SKM-1 treated with dmso at 0.1 percent for 144 hours (cell line): ENCODE measurements around the gene CCNA1.
A peak's percentile ranks its signal among the peaks of the same experiment; 100 is the strongest.

Experiments used
- DNase-seq: peaks from one replicate; lab custom pipeline; 2025; ENCODE audit not compliant: unreplicated experiment; lab: John Stamatoyannopoulos, UW

The CCNA1 gene

GRCh38 chr13:36432106-36432544 lies at the start of gene CCNA1:
Gene CCNA1 (plus strand): TSS chr13:36432495. CDS start chr13:36433057, 562 bp downstream.
- no peak for DNase-seq

- DNase-seq, result no peak
Observed at GRCh38 chr13:36385489-36385888, 46.8 kb upstream of the CCNA1 start.

- peak; percentile 61 for DNase-seq
Observed at GRCh38 chr13:36395280-36395679, 37.0 kb upstream of the CCNA1 start.

- no peak for DNase-seq
Observed at GRCh38 chr13:36405151-36405550, 27.1 kb upstream of the CCNA1 start.

GRCh38 chr13:36412736-36413135 lies 19.6 kb upstream of the CCNA1 start:
- DNase-seq, result no peak

GRCh38 chr13:36413161-36413560 lies 19.1 kb upstream of the CCNA1 start:
- DNase-seq, result no peak

- DNase-seq, result no peak
Observed at GRCh38 chr13:36414461-36414860, 17.8 kb upstream of the CCNA1 start.

- peak; percentile 55 for DNase-seq
Observed at GRCh38 chr13:36417331-36417730, 15.0 kb upstream of the CCNA1 start.

GRCh38 chr13:36418022-36418805 lies 14.1 kb upstream of the CCNA1 start:
- peak; percentile 84 for DNase-seq

GRCh38 chr13:36420437-36420891 lies 11.8 kb upstream of the CCNA1 start:
- peak; percentile 67 for DNase-seq

GRCh38 chr13:36421447-36421846 lies 10.8 kb upstream of the CCNA1 start:
- DNase-seq, result peak; percentile 74

GRCh38 chr13:36428086-36428485 lies 4.2 kb upstream of the CCNA1 start:
- DNase-seq, result no peak

- no peak for DNase-seq
Observed at GRCh38 chr13:36430247-36431203, 1.8 kb upstream of the CCNA1 start.

GRCh38 chr13:36431204-36432105 lies 840 bp upstream of the CCNA1 start:
- no peak for DNase-seq

- peak; percentile 78 for DNase-seq
Observed at GRCh38 chr13:36436811-36437210, 4.5 kb downstream of the CCNA1 start.

GRCh38 chr13:36438594-36439483 lies 6.5 kb downstream of the CCNA1 start:
- DNase-seq, result no peak

- no peak for DNase-seq
Observed at GRCh38 chr13:36445278-36445677, 13.0 kb downstream of the CCNA1 start.

GRCh38 chr13:36445891-36446351 lies 13.6 kb downstream of the CCNA1 start:
- DNase-seq, result no peak

- DNase-seq, result no peak
Observed at GRCh38 chr13:36447501-36447900, 15.2 kb downstream of the CCNA1 start.

- DNase-seq, result no peak
Observed at GRCh38 chr13:36450534-36450933, 18.2 kb downstream of the CCNA1 start.
